Measurements from ENCODE around the gene TRAF3IP1.
A peak's percentile ranks its signal among the peaks of the same experiment; 100 is the strongest.

TRAF3IP1 gene

GRCh38 chr2:238413368-238413767, 93.0 kb downstream of the TRAF3IP1 start:
- no peak for DNase-seq

GRCh38 chr2:238415036-238415764, 94.9 kb downstream of the TRAF3IP1 start:
- DNase-seq: no peak

GRCh38 chr2:238415893-238416292, 95.6 kb downstream of the TRAF3IP1 start:
- no peak for DNase-seq

GRCh38 chr2:238418196-238418998, 98.1 kb downstream of the TRAF3IP1 start:
- DNase-seq: no peak

- DNase-seq: no peak
These were observed 98.8 kb downstream of the TRAF3IP1 start for GRCh38 chr2:238418999-238419546.

GRCh38 chr2:238420442-238420841, 100.1 kb downstream of the TRAF3IP1 start:
- DNase-seq: no peak

DNA sequence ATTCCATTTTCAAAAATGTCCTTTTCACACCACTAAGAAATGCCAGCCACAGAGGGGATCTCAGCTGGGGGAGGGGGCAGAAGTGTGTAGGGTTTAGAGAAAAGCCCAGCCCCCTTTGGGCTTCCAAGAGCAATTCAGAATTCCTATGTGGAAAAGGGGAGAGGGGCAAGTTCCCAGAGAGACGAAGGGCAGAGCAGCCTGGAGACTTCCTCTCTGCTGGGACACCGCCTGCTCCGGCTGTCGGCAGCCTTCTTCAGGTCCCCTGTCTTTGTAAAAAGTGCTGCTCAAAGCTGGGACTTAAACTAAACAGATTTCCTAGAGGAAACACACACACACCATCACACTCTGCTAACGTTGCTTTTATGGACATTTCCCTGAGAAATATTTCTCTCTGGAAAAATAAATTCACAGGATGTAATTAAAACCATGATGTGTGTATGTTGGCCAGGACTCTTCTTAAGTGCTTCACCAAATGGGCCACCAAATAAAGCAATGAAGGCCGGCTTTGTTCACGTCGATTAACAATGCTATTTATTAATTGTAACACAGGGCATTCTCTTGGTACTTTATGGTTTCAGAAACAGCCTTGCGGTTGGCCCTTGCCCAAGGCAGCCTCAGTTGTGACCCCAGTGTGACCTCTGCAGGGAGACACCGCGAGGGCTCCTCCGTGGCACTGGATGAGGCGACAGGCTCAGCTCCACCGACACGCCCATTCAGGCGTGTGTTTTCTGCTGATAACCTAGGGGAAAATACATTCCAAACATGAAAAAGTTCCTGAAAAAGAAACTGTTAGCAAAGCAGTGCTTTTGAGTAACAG, 100.8 kb downstream of the TRAF3IP1 start:
- no peak for DNase-seq

DNA sequence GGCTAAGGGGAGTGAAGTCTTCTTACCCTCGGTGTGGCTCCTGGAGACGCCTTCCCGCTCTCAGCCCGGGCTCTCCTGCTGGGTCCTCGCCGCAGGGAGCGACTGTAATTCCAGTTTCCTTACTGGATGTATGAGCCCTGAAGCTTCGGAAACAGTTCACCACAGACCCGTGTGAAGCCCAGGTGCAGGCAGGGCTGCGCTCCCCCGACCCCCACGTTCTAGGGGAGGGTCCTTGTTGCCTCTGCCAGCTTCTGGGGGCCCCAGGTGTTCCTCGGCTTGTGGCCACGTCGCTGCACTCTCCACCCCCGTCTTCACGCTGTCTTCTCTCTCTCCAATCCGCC, 101.3 kb downstream of the TRAF3IP1 start:
- DNase-seq: no peak

DNA sequence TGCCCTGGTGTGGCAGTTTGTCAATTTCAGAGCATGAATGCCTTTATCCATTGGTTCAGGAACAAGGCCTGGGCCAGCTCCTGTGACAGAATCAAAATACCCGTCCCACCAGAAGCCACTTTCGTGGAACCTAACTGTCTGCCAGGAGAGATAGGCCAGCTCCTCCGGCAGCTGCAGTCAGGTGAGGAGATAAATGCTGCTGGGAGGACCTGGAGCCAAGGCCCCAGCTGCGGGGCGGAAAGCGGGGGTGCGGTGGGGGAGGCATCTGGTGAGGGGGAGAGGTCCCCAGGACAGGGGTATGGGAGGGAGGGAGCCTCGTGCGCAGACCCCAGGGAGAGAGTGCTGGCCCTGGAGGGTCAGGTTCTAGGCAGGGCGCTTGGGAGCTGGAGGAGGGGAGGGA, 102.0 kb downstream of the TRAF3IP1 start:
- no peak for DNase-seq

GRCh38 chr2:238422940-238423339, 102.6 kb downstream of the TRAF3IP1 start:
- DNase-seq: no peak

GRCh38 chr2:238423561-238424312, 103.4 kb downstream of the TRAF3IP1 start:
- DNase-seq: no peak

- DNase-seq: no peak
These were observed 104.0 kb downstream of the TRAF3IP1 start for GRCh38 chr2:238424313-238424700.

DNA sequence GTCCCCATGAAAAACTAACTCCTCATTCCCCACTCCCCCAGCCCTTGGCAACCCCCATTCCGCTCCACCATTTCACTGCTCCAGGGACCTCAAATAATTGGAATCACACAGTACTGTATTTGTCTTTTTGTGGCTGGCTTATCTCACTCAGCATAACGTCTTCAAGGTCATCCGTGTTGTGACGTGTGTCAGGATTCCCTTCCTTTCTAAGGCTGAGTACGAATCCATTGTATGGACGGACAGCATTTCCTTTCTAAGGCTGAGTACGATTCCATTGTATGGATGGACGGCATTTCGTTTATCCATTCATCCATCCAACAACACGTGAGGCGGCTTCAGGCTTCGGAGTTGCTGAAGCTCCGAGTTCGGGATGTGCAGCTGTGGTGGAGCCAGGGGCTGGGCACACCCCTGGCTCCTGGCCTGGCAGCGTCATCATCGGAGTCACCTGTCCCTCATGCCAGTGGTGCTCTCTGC, 105.2 kb downstream of the TRAF3IP1 start:
- DNase-seq: no peak

DNA sequence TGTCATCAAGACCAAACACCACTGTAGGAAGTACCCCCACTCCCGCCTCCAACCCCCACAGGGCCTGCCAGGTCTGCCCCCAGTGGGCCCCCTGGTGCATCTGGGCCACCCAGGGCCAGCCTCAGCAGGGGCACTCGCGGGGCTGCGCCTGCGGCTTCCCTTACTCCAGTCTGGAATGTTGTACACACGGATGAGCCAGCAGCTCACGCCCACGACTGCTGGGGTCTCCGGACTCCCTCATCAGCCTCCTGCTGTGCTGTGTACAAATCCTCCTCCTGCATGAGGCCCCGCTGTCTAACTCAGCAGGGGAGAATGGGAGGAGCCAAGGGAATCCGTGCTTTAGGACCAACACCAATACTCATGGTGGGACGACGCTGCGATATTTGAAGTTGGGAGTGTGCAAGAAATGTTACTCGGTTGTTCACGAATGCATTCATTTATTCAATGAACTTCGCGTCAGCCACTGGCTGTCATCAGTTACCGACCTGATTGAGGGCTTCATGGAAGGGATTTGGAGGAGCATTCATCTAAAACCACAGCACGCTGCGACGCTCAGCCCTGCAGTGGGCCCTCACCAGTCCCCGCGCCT, 105.8 kb downstream of the TRAF3IP1 start:
- no peak for DNase-seq

- DNase-seq: peak; percentile 97
These were observed 106.5 kb downstream of the TRAF3IP1 start, which contains the start of gene ASB1 for GRCh38 chr2:238426568-238427434. ASB1 (plus strand) TSS chr2:238426927; CDS start chr2:238427071, 144 bp downstream.

GRCh38 chr2:238427435-238428162, 107.3 kb downstream of the TRAF3IP1 start:
- DNase-seq: no peak

DNA sequence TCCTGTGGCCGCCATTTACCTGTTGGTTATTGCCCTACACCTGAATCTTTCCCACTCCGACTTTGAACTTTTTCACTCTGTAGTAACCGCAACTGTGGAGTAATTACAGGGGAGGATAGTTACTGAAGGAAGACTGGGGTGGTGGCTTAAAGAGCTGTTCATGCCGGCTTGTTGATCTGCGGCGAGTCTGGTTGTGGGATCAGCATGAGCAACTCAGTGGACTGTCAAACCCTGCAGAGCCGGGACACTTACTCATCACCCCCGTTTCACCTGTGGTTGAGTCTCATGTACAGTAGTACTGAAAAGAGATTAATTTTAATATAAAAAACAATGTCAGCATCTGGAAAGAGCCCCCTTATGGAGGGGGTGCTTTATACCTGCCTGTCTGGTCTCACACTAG, 108.5 kb downstream of the TRAF3IP1 start:
- no peak for DNase-seq

DNA sequence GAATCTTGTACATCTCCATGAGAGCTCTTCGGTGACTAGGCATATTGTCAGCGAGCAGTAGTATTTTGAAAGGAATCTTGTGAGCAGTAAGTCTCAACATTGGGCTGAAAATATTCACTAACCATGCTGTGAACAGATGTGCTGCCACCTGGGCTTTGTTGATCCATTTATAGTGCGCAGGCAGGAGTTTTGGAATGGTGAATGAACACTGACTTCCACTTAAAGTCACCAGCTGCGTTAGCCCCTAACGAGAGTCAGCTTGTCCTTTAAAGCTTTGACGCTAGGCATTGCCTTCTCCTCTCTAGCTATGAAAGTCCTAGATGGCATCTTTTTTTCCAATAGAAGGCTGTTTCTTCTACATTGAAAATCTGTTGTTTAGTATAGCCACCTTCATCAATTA, 110.5 kb downstream of the TRAF3IP1 start:
- DNase-seq: no peak

GRCh38 chr2:238431456-238431855, 111.1 kb downstream of the TRAF3IP1 start:
- DNase-seq: no peak

DNA sequence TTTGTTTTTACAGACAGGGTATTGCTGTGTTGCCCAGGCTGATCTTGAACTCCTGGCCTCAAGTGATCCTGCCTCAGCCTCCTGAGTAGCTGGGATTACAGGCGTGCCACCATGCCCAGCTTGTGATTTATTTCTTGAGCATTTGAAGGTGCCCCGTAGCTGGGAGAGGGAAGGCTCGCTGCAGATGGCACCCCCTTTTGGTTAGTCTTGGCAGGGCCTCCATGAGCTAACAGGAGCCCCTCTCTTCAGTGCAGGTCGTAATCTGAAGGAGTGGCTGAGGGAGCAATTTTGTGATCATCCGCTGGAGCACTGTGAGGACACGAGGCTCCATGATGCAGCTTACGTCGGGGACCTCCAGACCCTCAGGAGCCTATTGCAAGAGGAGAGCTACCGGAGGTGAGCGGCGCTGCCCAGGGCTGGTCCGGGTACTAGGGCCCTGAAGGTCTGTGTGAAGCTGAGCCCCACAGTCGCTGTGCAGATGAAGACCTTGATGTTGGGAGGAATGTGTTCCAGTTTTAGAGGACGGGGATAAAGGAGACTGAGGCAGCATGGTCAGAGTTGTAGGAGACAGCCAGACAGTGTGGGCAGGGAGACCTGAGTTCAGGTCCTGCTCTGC, 113.1 kb downstream of the TRAF3IP1 start:
- DNase-seq: no peak

Measured in retina (tissue), 1 donor.